Glomerular visceral epithelial cell (primary cell): ENCODE data around the gene ZBTB7B.

Experiments
- DNase-seq: peaks from one replicate; pipeline ENCODE4 v3.0.0-alpha.2; 2016; ENCODE audit errors: extremely low spot score

ZBTB7B gene

DNA sequence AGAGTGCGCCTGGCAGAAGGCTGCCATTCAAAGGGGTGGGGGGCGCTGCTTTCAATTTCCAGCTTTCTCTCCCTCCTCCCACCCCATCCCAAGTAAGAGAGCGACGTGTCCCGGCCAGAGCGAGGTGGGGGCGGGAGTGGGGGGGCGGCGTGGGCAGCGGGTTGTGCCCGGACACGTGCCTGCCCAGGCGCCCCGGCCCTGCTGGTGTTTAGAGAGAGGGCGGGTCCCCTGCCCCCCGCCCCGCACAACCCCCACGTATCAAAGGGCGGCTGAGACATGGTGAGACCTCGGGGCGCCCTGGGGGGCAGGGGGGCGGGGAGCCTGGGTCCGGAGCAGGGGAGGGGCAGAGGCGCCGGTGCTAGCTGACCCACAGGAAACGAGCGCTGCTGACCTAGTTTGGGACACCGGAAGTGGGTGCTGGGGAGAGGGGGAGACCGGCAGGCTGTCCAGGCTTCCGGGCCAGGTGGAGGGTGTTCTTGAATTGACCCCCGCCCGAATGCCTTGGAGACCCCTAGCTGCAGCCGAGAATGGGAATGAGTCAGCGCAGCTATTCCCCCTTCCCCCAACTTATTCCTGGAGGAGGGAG lies 1.3 kb downstream of the ZBTB7B start:
- peak; percentile 81 for DNase-seq

DNA sequence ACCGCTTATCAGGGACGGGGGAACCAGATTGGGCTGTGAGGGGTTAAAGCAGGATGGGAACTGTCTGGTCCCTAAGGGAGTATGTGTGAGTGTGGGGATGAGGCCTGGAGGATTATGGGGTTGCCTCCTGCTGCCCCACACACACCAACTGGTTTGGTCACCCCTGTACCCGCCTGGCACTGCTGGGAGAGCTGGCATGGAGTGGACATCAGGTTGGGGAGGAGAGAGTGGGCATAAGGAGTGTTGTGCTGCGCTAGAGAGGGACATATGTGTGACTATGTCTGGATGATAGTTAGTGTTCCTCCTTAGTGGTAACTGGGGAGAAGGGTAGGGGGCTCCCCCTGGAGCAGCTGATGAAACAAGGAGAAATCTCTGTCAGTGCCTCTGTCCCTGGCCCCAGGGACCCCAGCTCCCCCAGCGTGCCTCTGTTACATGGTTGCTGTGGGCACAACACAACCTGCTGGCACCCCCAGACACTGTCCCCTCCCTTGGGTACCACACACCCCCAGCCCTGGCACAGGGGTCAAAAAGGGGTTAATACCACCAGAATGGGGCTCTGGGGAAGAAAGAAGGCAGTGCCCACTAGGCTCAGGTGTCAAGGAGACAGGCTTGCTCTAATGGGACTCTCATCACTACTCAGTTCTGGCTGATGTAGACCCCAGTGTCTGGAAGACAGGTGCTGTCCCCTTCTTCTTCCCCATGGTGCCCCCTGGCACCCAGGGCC lies 1.9 kb downstream of the ZBTB7B start:
- DNase-seq: no peak

DNA sequence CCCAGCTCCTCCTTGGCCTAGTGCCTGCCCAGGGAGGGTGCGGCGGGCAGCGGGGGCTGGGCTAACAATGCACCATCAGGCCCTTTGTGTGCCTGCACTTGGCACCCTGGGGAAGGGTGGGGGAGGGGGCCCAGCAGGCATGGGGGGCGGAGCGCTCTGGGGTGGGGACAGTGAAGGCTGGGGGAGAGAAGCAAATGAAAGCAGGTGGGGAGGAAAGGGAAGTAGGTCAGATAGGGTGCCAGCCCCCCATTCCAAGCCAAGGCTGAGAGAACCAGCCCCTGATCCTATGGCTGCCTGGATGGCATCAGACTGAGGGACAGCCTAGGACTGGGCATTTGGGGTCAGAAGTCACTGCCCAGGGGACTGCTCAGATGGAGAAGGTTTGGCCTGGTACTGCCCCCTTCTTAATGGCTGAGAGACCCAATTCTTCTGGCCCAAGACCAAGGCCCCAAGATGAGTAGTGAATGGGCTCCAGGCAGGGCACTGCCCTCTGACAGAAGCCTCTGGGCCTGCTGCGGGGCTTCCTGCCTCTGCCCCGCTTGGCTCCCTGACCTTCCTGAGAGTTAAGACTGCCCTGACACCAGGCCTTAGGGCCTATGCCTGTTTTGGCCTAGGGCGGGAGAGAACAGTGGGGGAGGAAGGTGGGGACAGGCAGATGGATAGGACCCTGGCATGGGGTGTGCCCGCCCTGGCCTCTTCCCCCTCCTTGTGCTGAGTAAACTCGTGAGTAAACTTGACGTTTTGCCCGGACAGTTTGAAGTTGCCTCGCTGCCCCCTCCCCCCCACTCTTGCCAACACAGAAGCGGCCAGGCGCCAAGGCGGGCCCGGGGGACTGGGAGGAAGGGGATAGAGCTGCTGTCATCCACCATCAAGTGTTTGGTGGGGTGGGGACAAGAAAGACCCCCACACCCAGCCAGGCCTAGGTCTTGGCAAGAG lies 2.7 kb downstream of the ZBTB7B start:
- DNase-seq: peak; percentile 41

DNA sequence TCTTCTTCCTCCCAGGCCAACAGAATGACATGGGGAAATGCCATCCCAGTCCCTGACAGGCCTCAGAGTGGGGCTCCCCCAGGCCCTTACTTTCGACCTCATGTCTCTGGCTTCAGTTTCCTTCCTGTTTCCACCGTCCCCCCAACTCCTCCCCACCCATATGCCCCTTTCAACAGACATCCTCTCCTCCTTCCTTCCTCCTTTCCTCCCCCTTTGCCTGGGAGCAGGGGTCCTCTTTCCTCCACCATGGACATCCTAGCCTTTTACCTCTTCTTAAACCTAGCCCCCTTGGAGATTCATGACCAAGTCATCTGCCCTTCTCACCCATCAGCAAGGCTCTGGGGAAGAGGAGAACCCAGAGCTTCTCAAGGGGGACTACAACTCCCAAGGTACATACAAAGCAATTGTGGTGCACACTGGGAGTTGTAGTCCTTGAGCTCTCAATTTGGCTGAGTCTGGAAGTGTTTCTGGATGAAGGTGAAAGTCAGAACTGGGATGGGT lies 4.0 kb downstream of the ZBTB7B start:
- no peak for DNase-seq

DNA sequence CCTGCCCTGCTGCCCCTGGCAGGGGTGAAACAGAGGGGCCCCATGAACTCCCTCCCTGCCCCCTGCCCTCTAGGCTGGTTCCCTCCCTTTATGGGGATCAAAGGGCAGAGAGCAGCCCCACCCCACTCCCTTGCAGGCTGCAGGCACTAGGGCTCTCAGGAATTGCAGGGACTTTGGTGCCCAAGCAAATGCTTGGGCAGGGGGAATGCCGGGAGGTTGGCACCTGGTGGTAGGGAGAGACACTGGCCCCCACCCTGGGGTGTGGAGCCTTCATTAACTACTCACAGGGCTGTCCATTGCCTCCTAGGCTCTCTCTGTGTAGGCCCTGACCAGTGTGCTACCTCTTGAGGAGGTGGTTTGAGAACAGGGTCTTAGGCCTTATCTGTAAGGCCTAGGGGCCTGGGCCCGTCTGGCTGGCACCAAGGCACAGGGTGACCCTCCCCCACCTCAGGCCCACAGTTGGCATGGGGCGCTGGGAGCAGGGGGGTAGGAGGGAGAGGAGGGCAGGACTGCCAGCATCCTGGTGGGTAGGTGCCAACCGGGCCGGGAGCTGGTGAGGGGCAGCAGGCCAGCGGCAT lies 4.7 kb downstream of the ZBTB7B start:
- no peak for DNase-seq

DNA sequence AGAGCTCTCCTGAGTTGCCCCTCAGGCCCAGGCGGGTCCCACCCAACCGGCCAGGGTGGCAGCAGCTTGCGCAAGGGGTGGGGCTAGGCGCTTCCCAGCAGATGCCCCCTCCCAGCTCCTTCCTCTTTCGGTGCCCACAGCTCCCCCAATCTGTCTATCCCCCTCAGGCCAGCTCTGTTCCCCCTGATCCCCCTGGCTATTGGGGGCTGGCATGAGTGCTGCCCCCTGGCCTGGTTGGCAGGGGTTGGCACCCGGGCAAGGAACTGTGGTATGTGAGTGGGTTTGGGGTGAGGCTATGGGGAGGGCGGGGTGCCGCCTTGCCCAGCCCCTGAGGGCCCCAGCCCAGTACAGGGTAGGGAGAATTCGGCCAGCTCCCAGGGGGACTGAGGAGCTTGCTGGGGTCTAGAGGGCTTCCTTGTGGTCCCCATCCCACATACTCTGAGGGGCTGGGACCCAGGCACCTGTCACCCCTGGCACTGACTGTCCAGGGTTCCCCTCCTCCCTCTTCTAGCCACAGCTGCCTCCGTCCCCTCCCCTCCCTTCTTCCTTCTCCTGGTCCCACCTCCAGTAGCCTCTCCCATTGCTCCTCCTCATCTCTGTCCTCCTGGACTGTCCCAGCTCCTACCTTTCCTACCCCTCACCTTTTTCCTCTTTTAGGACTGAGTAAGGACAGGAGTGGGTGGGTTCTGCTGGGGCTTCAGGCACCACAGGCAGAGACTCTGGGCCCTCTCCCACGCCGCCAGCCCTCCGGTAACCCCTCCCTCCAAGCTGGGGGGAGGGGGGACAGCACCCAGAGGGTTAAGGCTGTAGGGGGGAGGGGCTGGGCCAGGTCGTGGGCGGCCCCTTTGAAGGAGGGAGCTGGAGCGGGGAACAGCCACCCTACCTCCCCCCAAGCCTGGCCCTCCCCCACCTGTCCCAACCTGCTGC lies 5.7 kb downstream of the ZBTB7B start:
- no peak for DNase-seq

DNA sequence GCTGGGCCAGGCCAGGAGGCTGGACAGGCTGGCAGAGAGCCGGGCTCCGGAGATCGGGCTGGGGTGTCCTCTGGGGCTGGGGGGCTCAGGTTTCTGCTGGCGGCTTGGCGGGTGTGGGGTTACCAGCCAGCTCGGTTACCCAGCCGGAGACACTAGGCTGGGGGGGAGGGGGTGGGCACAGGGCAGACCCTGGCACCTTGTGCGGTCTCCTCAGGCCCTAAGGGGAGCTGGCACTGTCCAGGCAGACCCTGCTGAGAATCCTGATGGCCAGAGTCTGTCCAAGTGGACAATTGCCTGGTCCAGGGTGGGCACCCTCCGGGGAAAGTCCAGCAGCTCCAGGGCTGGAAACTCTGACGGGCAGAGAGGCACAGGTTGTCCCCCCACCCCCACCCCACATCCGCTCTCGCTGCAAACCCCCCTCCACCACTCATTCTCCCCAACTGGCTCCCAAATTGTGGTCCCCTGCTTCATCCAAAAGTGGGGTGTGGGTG lies 6.7 kb downstream of the ZBTB7B start:
- DNase-seq: no peak

DNA sequence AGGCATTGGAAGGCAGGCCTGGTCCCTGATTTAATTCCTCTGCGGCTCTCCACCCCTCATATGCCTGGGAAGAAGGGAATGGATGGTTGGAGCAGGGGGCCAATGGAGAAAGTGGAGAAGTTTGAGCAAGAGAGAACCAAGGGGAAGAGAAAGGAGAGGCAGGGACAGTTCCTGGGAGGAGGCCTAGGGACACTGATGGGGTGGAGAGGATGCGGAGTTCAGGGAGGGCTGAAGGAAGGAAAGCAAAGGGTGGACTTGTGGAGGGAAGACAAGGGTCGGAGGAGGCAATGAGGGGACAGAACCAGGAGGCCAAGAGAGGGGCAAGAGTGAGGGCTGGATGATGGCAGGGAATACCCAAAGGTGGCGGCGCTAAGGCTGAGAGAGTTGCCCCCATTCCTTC lies 7.1 kb downstream of the ZBTB7B start:
- no peak for DNase-seq

DNA sequence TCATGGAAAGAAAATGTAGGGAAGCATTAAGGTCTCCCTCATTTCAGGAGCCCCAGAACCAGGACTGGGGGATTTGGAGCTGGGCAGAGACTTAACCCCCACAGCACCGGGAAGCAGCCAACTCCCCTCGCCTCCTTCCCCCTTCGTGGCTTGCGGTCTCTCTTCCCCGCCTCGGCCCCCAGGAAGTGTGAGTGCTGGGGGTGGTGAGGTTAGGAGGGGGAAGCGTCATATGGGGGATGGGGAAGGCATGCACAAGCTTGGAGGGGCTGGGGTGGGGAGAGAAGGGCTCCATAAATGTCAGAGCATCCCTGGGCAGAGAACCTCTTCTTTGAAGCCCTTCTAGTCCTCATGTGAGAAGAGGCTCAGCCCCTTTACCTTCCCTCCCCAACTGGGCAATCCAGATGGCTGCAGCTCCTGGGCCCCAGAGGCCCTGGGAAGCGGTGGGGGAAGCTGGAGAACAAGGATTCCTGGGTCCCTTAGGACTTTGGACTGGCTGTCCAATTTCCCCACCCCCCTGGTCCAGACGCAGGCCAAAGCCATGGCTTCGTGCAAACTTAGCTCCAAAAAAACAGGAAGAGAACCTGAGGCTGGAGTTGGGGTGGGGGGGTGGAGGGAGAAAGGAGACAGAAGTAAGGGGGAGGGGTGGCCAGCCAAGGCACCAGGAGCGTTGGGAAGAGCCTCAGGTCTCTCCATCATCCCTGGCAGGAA lies 7.8 kb downstream of the ZBTB7B start:
- DNase-seq: no peak

DNA sequence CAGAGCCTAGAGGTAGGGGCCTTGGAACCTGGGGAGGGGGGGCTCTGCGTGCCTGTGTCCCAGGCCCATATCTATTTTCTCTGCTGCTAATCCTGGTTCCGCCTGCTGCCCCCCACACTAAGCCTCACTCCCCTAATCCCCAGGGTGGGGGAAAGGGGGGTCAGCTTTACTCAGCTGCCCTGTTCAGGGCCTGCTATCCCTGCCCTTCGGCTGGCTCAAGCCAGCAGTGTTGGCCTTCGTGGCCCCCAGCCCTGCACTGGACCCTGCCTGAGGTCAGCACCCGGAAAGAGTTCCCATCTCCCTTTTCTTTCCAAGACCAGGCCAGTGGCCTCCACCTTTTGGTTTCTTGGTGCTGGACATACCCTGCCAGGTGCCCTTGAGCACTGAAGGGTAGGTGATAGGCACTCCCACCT lies 8.4 kb downstream of the ZBTB7B start:
- no peak for DNase-seq

DNA sequence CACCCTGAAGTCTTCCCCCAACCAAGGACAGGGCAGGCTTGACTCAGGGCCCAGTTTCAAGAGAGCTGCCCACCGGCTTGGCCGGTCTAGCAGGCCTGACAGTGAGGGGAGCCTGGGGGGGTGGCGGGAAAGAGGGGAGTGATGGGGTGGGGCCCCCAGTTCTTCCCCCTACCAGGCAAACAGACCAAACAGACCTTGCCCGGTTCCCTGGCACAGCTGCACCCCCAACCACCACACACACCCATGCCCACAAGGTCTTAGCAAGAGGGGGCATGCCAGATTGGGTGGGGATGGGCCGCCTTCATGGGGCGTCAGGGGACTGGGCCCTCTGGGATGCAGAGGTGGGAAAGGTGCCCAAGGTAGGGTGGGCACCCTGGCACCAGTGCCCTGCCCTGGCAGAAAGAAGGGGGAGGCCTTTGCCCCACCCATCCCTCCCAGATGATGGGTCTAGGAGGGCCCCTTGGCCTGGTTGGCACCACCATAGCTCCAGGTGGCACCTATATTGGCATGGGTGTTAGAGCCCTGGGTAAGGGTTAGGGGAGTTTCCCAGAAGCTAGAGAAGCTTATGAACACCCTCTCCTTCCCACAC lies 8.9 kb downstream of the ZBTB7B start:
- no peak for DNase-seq

DNA sequence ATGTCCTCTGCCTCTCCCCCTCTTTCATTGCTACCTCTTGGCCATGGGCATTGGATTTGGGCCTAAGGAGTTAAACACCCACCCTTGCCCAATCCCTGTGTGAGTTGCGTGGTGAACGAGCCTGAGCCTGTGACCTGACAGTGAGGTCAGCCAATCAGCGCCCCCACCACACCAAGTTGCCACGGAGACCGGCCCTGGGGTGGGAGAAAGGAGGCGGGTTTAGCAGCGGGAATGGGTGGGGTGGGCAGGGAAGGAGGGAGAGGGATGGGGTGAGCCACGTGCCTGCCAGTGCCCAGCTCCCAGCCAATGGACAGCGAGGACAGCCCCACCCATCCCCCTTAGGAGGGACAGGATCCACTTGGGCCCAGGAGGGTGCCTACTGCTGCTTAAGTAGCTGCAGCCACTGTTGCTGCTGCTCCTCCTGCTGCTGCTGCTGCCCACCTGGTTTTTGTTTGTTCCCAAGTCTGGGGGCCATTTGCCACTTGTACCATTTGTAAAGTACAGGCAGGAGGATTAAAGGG lies 9.5 kb downstream of the ZBTB7B start:
- DNase-seq: no peak

DNA sequence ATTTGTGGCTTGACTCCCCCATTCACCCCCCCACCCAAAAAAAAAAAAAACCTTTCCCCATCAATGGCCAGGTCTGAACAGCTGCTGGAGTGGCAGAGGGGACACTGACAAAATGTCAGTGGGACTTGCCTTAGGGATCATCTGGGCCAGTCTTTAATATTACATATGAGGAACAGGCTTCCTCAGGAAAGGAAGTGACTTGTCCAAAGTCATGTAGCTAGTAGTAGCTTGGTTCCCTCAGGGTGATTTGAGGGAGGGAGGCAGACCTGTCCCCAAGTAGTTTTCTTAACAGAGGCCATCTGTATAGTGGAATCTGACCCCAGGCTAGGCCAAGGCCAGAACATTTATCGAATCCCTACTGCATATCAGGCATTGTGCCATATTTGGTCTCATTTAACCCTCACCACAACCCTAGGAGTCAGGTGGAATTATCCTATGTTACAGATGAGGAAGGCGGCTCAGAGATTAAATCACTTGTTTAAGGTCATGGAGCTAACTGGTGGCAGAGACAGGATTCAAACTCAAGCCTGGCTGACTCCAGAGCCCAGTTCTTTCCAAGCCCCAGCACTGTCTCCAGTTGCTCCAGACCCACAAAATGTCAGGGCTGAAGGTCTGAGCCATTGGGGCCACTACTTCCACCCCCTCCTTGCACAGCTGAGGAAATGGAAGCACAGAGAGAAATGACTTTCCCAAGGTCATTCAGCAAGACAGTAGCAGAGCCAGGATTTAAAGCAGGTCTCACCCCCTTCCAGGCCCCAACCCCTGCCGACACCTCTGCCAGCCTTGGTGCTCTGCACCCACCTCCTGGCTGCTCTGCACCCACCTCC lies 10.4 kb downstream of the ZBTB7B start:
- DNase-seq: no peak

DNA sequence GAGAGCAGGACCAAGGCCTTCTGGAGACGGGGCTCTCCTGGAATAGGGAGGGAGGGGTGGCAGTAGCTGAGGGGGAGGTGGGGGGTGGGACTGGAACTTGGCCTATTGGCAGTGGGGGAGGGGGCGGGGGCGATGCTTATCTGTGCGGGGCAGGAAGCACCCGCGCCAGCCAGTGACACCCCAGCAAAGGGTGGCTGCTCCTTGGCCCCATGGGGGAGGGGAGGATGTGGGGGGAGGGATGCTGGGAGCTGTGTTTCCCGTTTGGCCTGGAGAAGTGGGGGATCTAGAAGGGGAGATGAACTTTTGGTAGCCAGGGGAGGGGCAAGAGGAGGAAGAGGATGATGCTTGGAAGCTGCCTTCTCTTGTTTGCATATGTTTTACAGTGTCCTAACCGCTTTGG lies 11.0 kb downstream of the ZBTB7B start:
- DNase-seq: no peak

DNA sequence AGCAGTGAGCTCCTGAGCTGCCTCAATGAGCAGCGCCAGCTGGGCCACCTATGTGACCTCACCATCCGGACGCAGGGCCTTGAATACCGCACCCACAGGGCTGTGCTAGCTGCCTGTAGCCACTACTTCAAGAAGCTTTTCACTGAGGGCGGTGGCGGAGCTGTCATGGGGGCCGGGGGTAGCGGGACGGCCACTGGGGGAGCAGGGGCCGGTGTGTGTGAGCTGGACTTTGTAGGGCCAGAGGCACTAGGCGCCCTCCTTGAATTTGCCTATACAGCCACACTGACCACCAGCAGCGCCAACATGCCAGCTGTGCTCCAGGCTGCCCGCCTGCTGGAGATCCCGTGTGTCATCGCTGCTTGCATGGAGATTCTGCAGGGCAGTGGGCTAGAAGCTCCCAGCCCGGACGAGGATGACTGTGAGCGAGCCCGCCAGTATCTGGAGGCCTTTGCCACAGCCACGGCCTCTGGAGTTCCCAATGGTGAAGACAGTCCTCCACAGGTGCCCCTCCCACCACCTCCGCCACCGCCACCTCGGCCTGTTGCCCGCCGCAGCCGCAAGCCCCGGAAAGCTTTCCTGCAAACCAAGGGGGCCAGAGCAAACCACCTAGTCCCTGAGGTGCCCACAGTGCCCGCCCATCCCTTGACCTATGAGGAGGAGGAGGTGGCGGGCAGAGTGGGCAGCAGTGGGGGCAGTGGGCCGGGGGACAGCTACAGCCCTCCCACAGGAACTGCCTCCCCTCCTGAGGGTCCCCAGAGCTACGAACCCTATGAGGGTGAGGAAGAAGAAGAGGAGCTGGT lies 12.3 kb downstream of the ZBTB7B start:
- no peak for DNase-seq

DNA sequence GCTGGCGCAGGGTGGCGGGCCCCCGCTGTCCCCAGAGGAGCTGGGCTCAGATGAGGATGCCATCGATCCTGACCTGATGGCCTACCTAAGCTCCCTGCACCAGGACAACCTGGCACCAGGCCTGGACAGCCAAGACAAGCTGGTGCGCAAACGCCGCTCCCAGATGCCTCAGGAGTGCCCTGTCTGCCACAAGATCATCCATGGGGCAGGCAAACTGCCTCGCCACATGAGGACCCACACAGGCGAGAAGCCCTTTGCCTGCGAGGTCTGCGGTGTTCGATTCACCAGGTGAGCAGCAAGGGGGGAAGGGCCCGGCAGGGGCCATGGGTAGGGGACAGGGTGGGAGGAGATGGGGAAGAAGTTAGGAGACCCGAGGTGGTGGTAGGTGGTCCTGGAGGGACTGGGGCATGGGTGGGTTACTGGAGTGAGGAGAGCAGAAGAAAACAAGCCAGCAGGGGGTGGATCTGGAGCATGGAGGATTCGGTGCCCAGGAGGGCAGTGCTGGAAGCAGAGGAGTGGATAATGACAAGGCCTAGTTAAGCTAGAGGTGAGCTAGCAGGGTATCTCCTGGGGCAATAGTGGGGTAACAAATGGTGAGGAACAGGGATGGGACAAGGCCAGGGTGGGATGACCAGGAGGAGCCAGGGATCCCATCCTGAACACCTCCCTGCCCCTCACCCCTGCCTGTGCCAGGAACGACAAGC lies 13.1 kb downstream of the ZBTB7B start:
- DNase-seq: no peak

DNA sequence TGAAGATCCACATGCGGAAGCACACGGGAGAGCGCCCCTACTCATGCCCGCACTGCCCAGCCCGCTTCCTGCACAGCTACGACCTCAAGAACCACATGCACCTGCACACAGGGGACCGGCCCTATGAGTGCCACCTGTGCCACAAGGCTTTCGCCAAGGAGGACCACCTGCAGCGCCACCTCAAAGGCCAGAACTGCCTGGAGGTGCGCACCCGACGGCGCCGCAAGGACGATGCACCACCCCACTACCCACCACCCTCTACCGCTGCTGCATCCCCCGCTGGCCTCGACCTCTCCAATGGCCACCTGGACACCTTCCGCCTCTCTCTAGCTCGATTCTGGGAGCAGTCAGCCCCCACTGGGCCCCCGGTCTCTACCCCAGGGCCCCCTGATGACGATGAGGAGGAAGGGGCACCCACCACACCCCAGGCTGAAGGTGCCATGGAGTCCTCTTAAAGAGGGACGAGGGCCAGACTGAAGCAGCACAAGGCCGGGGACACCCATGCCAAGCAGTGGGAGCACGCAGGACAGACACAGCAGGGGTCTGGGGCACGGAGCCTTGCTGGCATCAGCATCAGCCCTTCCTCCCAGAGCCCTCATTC lies 13.7 kb downstream of the ZBTB7B start:
- DNase-seq: no peak
